Stimulated activated CD8-positive, alpha-beta memory T cell treated with anti-CD3 and anti-CD28 coated beads, Interleukin-4, amount 100 ng/mL, for 1 hour (primary cell): Measurements from ENCODE around the gene HID1.
"Not testable (repeated sequence)": the region's sequence is repeated elsewhere in the genome, so short reads cannot be mapped to it uniquely, and the experiment has no call there.

ENCODE experiments used
- DNase-seq, 2 donors: peaks; one replicate each; pipeline ENCODE4 v3.0.0-alpha.2; 2020; ENCODE audit warnings: low read depth in 2 of 2, low spot score in 1 of 2

HID1 gene

DNA sequence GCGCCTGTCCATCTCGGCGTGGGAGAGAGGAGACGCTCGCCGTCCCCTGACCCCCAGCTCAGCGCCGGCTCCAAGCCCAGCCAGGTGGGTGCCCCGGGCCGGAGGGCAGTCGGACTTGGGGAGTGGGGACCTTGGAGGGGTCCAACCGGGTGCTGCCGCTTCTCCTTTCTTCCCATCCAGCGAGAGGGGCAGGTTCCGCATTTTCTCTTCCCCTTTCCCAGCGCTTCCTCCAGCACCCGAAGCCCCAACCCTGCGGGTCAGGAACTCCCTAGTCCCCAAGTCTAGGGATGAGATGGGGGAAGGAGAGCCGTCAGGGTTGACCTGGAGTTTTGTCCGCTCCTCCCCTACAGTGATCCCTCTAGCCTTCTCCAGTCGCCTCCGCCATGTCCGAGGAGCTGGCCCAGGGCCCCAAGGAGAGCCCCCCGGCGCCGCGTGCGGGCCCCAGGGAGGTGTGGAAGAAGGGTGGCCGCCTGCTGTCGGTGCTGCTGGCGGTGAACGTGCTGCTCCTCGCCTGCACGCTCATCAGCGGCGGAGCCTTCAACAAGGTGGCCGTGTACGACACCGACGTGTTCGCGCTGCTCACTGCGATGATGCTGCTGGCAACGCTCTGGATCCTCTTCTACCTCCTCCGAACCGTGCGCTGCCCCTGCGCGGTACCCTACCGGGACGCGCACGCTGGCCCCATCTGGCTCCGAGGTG, 48.2 kb downstream of the HID1 start, which contains the start of gene OTOP2:
OTOP2 (plus strand) TSS at position 24 of the 699 bp plus-strand sequence; CDS start at position 384, 360 bp downstream.
- no peak for DNase-seq

DNA sequence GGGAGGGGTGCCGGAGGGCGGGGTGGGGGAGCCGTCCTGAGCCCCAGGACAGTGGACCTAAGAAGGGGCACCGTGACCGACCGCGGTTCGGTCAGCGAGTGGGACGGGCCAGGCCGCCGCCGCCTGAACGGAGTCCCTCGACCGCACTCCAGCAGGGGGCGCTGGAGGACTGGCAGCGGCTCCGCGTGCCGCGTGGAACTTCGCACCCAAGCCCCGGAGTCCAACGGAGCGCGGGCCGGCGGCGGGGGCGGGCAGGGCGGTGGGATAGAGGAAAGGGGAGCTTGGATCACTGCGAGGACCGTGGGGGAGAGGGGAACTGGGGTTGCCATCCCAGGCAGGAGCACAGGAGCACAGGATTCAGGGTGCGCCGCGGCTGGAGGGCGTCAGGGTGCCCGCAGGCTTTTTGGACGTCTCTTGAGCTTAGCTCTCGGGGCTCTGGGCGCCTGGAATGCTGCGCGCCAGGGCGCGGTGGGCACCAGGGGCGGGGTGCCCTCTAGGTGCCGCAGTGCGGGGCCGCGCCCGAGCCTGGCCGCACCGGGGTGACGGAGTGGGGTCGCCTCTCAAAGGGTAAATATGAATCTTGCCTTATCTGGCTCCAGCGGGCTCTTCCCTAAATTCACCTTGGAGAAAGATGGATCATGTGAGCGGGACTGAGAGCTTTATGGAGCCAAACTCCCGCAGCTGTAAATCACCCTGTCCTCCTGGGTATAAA, 48.9 kb downstream of the HID1 start:
- peak; percentile 42 to 44 for DNase-seq

DNA sequence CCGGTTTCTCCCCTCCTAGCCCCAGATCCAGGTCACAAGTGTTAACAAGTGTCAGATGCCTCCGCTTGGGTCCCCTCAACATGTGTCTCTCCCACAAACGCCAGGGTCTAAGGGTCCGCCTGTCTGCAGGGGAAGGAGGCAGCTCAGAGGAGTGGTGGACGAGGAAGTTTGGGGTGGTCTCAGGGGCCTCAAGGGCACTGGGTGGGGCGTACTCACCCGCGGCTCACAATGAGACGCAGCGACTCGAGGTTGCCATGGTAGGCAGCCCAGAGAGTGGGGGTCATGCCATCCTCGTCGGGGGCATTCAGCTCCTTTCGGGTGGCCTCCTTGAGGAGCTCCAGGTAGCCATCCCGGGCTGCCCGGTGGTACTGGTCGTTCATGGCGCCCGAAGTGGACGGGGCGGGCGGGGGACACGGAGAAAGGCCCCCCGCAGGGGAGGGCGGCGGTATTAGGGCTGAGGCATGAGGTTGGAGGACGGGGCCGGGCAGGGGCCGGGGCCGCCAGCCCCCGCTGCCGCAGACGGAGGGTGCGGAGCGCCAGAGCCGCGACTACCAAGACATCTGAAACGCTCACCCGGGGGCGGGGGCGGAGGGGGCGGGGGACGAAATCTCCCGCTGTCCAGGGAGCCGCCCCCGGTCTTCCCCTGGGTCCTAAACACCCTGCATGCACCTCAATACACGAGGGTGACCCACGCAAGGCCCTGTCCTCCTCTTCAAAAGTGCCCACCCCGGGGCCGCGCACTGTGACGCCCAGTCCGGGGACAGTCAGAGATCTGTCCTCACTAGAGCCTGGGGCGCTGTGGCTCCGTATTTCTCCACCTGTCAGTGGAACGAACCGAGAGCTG, 49.6 kb downstream of the HID1 start, which contains the start of gene USH1G:
USH1G (minus strand) TSS at position 562 of the 844 bp plus-strand sequence; CDS start at position 380, 182 bp downstream.
- DNase-seq: no peak

DNA sequence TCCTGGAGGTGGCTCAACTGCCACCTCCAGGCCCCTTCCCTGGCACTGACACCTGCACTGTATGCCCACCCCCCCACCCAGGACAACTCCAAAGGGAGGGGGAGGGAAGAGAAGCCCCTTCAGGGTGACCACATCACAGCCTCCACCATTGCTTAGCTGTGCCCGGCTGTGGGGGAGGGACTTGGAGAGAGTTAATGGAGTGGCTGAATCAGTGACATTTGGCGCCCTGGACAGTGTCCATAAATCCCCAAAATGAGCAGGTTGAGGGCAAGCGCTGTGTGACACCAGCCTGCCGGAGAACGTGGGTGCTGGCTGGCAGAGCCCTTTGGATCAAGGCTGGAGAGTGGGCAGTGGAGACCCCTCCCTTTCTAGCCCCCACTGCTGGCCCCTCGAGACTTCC, 50.4 kb downstream of the HID1 start:
- no peak for DNase-seq

GRCh38 chr17:74921769-74922168, 50.8 kb downstream of the HID1 start:
- DNase-seq: no peak

- DNase-seq: no peak
Observed at GRCh38 chr17:74921026-74921681, 51.4 kb downstream of the HID1 start.

DNA sequence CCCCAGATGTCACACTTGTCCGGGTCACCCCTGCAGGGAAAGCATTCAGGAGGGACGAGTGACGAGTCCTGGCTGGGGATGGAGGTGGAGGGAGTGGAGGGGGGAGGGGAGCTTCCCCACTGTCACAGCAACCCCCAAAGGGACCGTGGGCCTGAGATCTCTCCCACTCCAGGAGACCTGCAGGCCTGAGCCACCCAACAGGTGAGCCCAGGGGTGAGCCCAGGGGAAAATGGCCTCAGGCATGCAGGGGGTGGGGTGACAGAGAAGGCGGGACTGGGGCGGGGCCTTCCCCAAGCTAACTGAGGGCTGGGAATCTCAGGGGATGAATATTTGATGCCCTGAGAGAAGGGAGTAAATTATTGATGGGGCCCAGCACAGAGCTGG, 51.9 kb downstream of the HID1 start:
- no peak for DNase-seq

DNA sequence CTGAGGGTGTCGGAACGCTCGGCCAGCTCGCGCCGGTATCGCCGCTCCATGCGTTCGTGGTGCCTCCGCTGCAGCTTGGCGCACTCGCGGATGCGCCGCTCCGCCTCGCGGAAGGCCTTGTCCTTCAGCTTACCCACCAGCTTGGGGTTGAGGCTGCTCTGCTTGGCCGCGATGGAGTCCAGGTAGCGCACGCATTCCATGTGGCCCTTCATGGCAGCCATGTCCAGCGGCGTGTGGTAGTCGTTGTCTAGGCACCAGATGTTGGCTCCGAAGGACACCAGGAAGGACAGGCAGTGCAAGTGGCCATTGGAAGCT, 52.3 kb downstream of the HID1 start:
- DNase-seq: no peak

DNA sequence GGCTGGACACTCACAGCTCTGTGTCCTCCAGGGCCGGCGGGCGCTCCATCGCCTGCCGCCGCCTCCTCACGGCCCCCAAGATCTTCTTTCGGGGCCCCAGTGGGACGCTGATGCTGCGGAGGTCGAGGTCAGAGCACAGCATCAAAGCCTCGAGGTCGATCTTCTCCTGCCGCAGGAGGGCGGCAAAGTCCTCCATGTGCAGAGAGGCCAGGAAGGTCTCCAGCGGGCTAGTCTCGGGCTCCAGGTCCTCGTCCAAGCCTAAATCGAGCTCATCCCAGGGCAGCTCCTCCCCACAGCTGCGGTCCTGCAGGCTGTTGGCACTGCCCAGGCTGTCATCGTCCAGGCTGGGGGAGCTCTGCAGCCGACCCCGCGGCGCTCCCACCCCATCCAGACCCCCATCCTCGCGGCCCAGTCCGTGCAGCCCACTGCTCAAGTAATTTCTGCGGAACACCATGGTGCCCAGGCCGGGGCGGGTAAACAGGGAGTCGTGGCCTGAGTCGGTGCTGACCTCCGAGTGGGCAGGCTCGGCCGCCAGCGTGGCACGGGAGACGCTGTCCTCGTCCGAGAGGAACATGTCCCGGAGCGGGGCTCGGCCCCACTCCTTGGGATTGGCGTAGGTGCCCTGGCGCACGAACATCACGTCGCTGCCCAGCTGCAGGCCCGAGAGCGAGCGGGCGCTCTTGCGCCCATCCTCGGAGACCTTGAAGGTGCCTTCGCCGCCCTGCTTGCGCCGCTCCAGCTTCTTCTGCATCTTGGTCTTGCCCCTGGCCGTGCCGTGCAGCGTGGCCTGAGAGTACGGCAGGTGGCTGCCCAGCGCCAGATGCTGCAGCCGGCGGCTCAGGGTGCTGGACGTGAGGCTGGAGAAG, 52.9 kb downstream of the HID1 start:
- no peak for DNase-seq

DNA sequence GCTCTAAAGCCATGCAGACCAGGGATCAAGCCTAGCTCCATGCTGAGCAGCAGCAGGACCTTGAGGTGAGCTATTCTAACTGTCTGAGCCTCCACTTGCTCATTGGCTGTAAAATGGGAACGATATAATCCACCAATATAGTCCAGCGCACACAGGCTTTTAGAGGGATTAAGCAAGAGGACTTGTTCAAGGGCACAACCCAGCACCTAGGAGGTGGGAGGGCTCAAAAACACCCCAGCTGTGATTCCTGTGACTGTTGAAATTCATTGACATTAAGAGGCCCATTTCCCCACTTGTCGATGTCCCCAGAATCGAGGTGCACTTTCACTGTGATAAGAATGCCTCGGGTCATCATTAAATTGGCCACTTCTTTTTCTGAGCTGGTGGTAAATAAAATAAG, 53.7 kb downstream of the HID1 start:
- DNase-seq: no peak

GRCh38 chr17:74917430-74917829, 55.1 kb downstream of the HID1 start:
- no peak for DNase-seq

GRCh38 chr17:74916851-74917199, 55.7 kb downstream of the HID1 start:
- DNase-seq: no peak

DNA sequence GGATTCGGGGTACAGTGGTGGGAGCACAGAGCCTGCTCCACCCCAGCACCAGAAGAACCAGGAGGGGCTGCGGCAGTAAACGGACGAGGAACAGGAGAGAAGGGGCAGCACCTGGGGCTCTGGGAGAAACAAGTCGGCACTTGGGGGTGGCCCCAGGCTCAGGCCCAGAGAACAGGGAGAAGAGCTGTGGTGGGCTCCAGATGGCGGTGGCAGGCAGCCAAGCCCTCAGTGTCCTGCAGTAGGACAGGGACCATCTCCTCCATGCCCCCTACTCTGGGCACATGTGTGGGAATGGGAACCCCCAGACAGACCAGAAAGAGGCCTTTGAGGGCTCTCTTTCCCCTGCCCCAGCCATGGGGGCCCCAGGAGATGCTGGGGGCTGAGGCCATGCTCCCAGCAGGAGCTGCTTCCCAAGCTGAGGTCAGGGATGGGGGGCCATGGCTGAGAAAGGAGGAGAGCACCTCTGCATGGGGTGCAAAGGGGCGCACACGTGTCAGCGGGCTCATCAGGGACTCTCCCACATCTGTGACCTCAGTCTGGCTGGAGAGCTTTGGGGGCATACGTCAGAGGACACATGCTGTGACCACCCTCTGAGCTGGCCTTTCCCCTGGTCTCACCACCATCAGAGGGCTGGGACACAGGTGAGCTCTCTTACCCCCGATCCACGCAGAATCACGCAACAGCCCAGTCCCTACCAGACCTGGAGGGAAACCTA, 56.3 kb downstream of the HID1 start:
- DNase-seq: no peak

DNA sequence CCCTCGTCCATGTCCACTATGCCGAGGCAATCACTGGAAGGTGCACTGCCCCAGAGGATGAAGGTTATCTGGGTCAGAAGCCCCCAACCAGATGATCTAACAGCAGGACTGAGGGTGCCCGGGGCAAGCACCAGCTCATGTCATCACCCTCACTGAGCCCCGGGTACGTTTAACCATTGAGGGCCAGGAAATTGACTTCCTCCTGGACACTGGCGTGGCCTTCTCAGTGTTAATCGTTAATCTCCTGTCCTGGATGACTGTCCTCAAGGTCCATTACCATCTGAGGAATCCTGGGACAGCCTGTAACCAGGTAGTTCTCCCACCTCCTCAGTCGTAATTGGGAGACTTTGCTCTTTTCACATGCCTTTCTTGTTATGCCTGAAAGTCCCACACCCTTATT, 61.1 kb downstream of the HID1 start:
- DNase-seq: not testable (repeated sequence)

DNA sequence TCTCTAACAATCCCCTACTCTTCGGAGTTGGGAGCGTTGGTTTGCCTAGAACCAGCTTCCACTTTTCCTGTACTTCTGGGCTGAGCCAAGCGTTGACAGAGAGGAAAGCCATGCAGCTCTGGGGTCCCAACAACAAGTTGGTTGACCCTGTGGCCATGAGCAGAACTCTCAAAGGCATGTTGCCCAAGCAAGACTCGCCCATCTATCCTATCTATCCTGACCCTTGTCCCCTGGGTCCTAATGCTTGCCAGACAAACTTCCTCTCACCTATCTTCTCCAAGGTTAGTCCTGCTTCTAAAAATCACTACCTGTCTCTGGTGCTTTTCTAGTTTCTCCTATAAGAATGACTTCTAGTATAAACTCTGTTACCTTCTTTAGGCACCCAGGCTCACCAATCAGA, 63.5 kb downstream of the HID1 start:
- not testable (repeated sequence) for DNase-seq

DNA sequence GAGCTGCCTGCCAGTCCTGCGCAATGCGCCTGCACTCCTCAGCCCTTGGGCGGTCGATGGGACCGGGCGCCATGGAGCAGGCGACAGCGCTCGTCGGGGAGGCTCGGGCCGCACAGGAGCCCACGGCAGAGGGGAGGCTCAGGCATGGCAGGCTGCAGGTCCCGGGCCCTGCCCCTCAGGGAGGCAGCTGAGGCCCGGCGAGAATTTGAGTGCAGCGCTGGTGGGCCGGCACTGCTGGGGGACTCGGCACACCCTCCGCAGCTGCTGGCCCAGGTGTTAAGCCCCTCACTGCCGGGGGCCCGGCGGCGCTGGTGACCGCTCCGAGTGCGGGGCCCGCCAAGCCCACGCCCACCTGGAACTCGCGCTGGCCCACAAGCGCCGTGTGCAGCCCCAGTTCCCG, 65.5 kb downstream of the HID1 start:
- no peak for DNase-seq

GRCh38 chr17:74906214-74906793, 66.3 kb downstream of the HID1 start:
- not testable (repeated sequence) for DNase-seq

- DNase-seq: no peak
Observed at GRCh38 chr17:74904687-74905409, 67.7 kb downstream of the HID1 start.

- no peak for DNase-seq
Observed at GRCh38 chr17:74903671-74904070, 68.9 kb downstream of the HID1 start.
